OCI-LY7 (cell line): ENCODE measurements around the gene ECE1. TPM values are rescaled to one million over a fixed set of nuclear protein-coding genes. Genes with fewer than 3 reads are reported as not detected.

Experiments used
- BruUV-seq: library from RNA; stranded (reverse); fragments of 400-500 nt; replicated peaks from 2 replicates; lab custom pipeline; 2021; lab: Mats Ljungman, UMichigan
- CTCF ChIA-PET: fragments of 300-600 bp; sonication (Branson Sonifier 250); formaldehyde crosslinking; loops from one replicate; lab custom pipeline; 2022; ENCODE audit warnings: antibody characterized with exemption; ENCODE audit not compliant: unreplicated experiment; lab: Charles Lee
- POLR2A ChIA-PET: fragments of 300-600 bp; sonication (Branson Sonifier 250); formaldehyde crosslinking; loops from one replicate; lab custom pipeline; 2022; ENCODE audit warnings: antibody characterized with exemption; lab: Charles Lee
- DNase-seq: peaks from one replicate; pipeline ENCODE4 v3.0.0-alpha.2; 2015; ENCODE audit warnings: low spot score
- H2AFZ ChIP-seq: fragments of 200-600 bp; sonication (generic), shearing (Covaris generic); 2 replicates; pipeline ENCODE4 v1.6.1; 2014; ENCODE audit warnings: mild to moderate bottlenecking, antibody characterized with exemption, low read length, moderate library complexity
- H3K27ac ChIP-seq: fragments of 200-600 bp; sonication (generic); 2 replicates; pipeline ENCODE4 v1.5.1; 2014; ENCODE audit warnings: mixed run types, low read depth, mild to moderate bottlenecking, moderate library complexity, low read length, inconsistent platforms; ENCODE audit not compliant: poor library complexity, severe bottlenecking
- H3K36me3 ChIP-seq: fragments of 200-600 bp; sonication (generic); 2 replicates; pipeline ENCODE4 v1.6.1; 2014; ENCODE audit warnings: mild to moderate bottlenecking, antibody characterized with exemption, low read length, moderate library complexity, mixed read lengths; ENCODE audit not compliant: insufficient read depth
- H3K4me1 ChIP-seq: fragments of 200-600 bp; sonication (generic); 2 replicates; pipeline ENCODE4 v1.5.1; 2014; ENCODE audit warnings: mild to moderate bottlenecking, low read length; ENCODE audit not compliant: insufficient read depth, poor library complexity, severe bottlenecking
- H3K4me2 ChIP-seq: fragments of 200-600 bp; sonication (generic); 2 replicates; pipeline ENCODE4 v1.6.1; 2014; ENCODE audit warnings: mild to moderate bottlenecking, low read length
- H3K4me3 ChIP-seq: fragments of 200-600 bp; sonication (generic); 2 replicates; pipeline ENCODE4 v1.5.1; 2014; ENCODE audit warnings: mild to moderate bottlenecking, low read depth, low read length; ENCODE audit not compliant: poor library complexity, severe bottlenecking
- H3K79me2 ChIP-seq: fragments of 200-600 bp; sonication (generic); 2 replicates; pipeline ENCODE4 v1.6.1; 2016; ENCODE audit warnings: low read depth, mild to moderate bottlenecking, low read length, moderate library complexity, mixed read lengths; ENCODE audit not compliant: insufficient read depth
- H3K9me2 ChIP-seq: fragments of 200-600 bp; sonication (generic); 2 replicates; pipeline ENCODE4 v1.6.1; 2016; ENCODE audit warnings: mild to moderate bottlenecking, low read length, mixed read lengths; ENCODE audit not compliant: insufficient read depth
- H3K9me3 ChIP-seq: fragments of 200-600 bp; sonication (generic); 2 replicates; pipeline ENCODE4 v1.6.1; 2014; ENCODE audit warnings: mild to moderate bottlenecking, mixed run types, low read length, mixed read lengths
- H4K20me1 ChIP-seq: fragments of 200-600 bp; sonication (generic); 2 replicates; pipeline ENCODE4 v1.6.1; 2014; ENCODE audit warnings: mild to moderate bottlenecking, antibody characterized with exemption, low read length, moderate library complexity, mixed read lengths; ENCODE audit not compliant: insufficient read depth
- CTCF ChIP-seq: fragments of 200-600 bp; sonication (generic); conservative IDR thresholded peaks from 2 replicates; pipeline ENCODE4 v1.5.1; 2014; ENCODE audit warnings: mild to moderate bottlenecking, antibody characterized with exemption, low read length, moderate library complexity, mixed read lengths
- EZH2phosphoT487 ChIP-seq: fragments of 200-600 bp; sonication (generic); IDR thresholded peaks from 2 replicates; pipeline ENCODE4 v1.6.1; 2018; ENCODE audit warnings: low read depth, borderline replicate concordance, mild to moderate bottlenecking, mixed run types, antibody characterized with exemption, low read length, moderate library complexity, mixed read lengths
- intact Hi-C: fragments of 100-400 bp; cut with micrococcal nuclease; formaldehyde crosslinking; loops from one replicate; pipeline ENCODE4 v1.10.0; 2022; ENCODE audit not compliant: unreplicated experiment
- total RNA-seq, 2 experiments: library from RNA; depleted of rRNA in 1 of 2; stranded (reverse); fragments of >200 nt in 1 of 2; shearing (Covaris generic) in 1 of 2; gene quantifications; 2 replicates each; pipeline ENCODE4 v1.2.3, GENCODE V29; 2014 to 2022

Gene ECE1
- total RNA-seq, 2 experiments from 2014 or later = 20.0 to 32.8 TPM

GRCh38 chr1:21271550-21271949 is 18.7 kb downstream of the ECE1 start:
- Histone ChIP-seq H3K27ac (no peak overlapping the region), H4K20me1 (no peaks in the 10 kb centered on the region), H3K4me1 (no peaks in the 10 kb centered on the region), H3K4me2 (no peak overlapping the region), H3K36me3 (peaks cover 12% of the 10 kb centered on the region), H2AFZ (no peak overlapping the region), H3K9me2 (no peaks in the 10 kb centered on the region), H3K9me3 (no peaks in the 10 kb centered on the region), H3K79me2 (no peaks in the 10 kb centered on the region), H3K4me3 (no peak overlapping the region)
- no peak for TF ChIP-seq CTCF
- no peak for TF ChIP-seq EZH2phosphoT487
- CTCF ChIA-PET = no interaction called here
- no peak for DNase-seq
- POLR2A ChIA-PET = interaction anchor here (1.0 kb wide), 1 partner anchor 25 kb away, joined by 4 read pairs; no protein-coding TSS in a partner anchor
- intact Hi-C loops = no loop called here
- BruUV-seq = no TSS peak

- intact Hi-C loops = no loop called here
- ChIA-PET POLR2A (interaction anchor here (0.6 to 1.2 kb wide), 3 partner anchors 12 to 25 kb away, joined by 3 read pairs; no protein-coding TSS in a partner anchor), CTCF (interaction anchor here (0.6 to 1.5 kb wide), 7 partner anchors 9 to 93 kb away, joined by 3 to 6 read pairs (median 3); partner anchors contain the start of gene ECE1)
- peaks cover 12% of the 10 kb centered on the region for H3K36me3 ChIP-seq
- H3K4me3 ChIP-seq = no peak overlapping the region
- DNase-seq = peak; percentile 68
- H2AFZ ChIP-seq = no peak overlapping the region
- H3K79me2 ChIP-seq = no peaks in the 10 kb centered on the region
- H3K9me2 ChIP-seq = no peaks in the 10 kb centered on the region
- no peak for TF ChIP-seq EZH2phosphoT487
- TF ChIP-seq CTCF = peak; percentile 98
- no peak overlapping the region for H3K4me2 ChIP-seq
- no peak overlapping the region for H3K27ac ChIP-seq
- H3K9me3 ChIP-seq = no peaks in the 10 kb centered on the region
- no peaks in the 10 kb centered on the region for H3K4me1 ChIP-seq
- no TSS peak for BruUV-seq
- H4K20me1 ChIP-seq = no peaks in the 10 kb centered on the region
These were observed 20.1 kb downstream of the ECE1 start for GRCh38 chr1:21270086-21270689.

- ChIA-PET POLR2A (interaction anchor here (1.2 kb wide), 1 partner anchor 15 kb away, joined by 3 read pairs; no protein-coding TSS in a partner anchor), CTCF (interaction anchor here (1.1 to 1.5 kb wide), 3 partner anchors 14 to 75 kb away, joined by 3 to 6 read pairs (median 5); partner anchors contain the start of gene ECE1)
- intact Hi-C loops = no loop called here
- no TSS peak for BruUV-seq
- no peaks in the 10 kb centered on the region for H3K9me2 ChIP-seq
- no peak overlapping the region for H3K27ac ChIP-seq
- H3K9me3 ChIP-seq = no peaks in the 10 kb centered on the region
- H4K20me1 ChIP-seq = no peaks in the 10 kb centered on the region
- no peak overlapping the region for H3K4me2 ChIP-seq
- no peak for DNase-seq
- peaks cover 12% of the 10 kb centered on the region for H3K36me3 ChIP-seq
- H3K4me1 ChIP-seq = no peaks in the 10 kb centered on the region
- no peak overlapping the region for H3K4me3 ChIP-seq
- H3K79me2 ChIP-seq = no peaks in the 10 kb centered on the region
- TF ChIP-seq EZH2phosphoT487 (no peak), CTCF (no peak)
- no peak overlapping the region for H2AFZ ChIP-seq
These were observed 20.7 kb downstream of the ECE1 start for GRCh38 chr1:21269461-21270085.
